Lung (tissue), 12 donors: Measurements from ENCODE around the gene CDK2. TPM values are rescaled to one million over a fixed set of nuclear protein-coding genes. Genes with fewer than 3 reads are reported as not detected.

Experiments used
- ATAC-seq: fragments of 200-7000 bp; cut with Tn5 transposase; one replicate; pipeline ENCODE4 v1.9.1; 2020; ENCODE audit warnings: moderate number of reproducible peaks; ENCODE audit not compliant: insufficient read depth, low FRiP score
- DNase-seq, 3 donors: peaks; one replicate each; pipeline ENCODE4 v3.0.0-alpha.2; 2013 to 2017
- H3K27ac ChIP-seq, 2 donors: one replicate each; pipeline ENCODE4 v1.5.1; 2013; ENCODE audit warnings: mild to moderate bottlenecking in 2 of 2, moderate library complexity in 2 of 2, control low read depth in 1 of 2, inconsistent platforms in 1 of 2, low read depth in 1 of 2, low read length in 1 of 2
- H3K27me3 ChIP-seq, 3 donors: one replicate each; pipeline ENCODE4 v1.5.1; 2013; ENCODE audit warnings: low read length in 2 of 3; ENCODE audit not compliant: control insufficient read depth in 3 of 3, insufficient read depth in 3 of 3
- H3K36me3 ChIP-seq, 4 donors: one replicate each; pipeline ENCODE4 v1.5.1; 2013; ENCODE audit warnings: low read length in 4 of 4, mild to moderate bottlenecking in 1 of 4, moderate library complexity in 1 of 4; ENCODE audit not compliant: control insufficient read depth in 4 of 4, insufficient read depth in 4 of 4
- H3K4me1 ChIP-seq, 5 donors: one replicate each; pipeline ENCODE4 v1.5.1; 2013; ENCODE audit warnings: low read length in 5 of 5, mild to moderate bottlenecking in 2 of 5, moderate library complexity in 1 of 5; ENCODE audit not compliant: control insufficient read depth in 5 of 5, insufficient read depth in 5 of 5
- H3K4me3 ChIP-seq: one replicate; pipeline ENCODE4 v1.5.1; 2013; ENCODE audit warnings: mild to moderate bottlenecking, control low read depth, moderate library complexity
- H3K9ac ChIP-seq, 2 donors: one replicate each; pipeline ENCODE4 v1.5.1; 2013; ENCODE audit warnings: low read length in 2 of 2, control low read depth in 1 of 2; ENCODE audit not compliant: insufficient read depth in 1 of 2
- H3K9me3 ChIP-seq, 4 donors: one replicate each; pipeline ENCODE4 v1.5.1; 2013; ENCODE audit warnings: low read length in 3 of 4, mild to moderate bottlenecking in 1 of 4, moderate library complexity in 1 of 4; ENCODE audit not compliant: control insufficient read depth in 4 of 4, insufficient read depth in 3 of 4
- WGBS, 2 donors: extraction: QIAGEN DNeasy Blood & Tissue Kit; methylation state at CpG; one replicate each; pipeline ENCODE4 v1.1.7; 2013; 5-methylcytosine and 5-hydroxymethylcytosine counted together
- polyA plus RNA-seq, 2 donors: library from polyadenylated mRNA; stranded (reverse); fragments of 200-250 nt; gene quantifications; one replicate each; pipeline ENCODE4 v1.2.1, GENCODE V29; 2013
- total RNA-seq, 2 donors: library from RNA; depleted of rRNA in 1 of 2; stranded (reverse); fragments of >200 nt in 1 of 2; gene quantifications; one replicate each; pipeline ENCODE4 v1.2.1, GENCODE V29; 2014 to 2021
- TF ChIP-seq, protein P1 (sequence below): IDR thresholded peaks from 2 replicates; pipeline ENCODE4 v1.5.1; 2012; ENCODE audit warnings: mild to moderate bottlenecking; ENCODE audit errors: control extremely low read depth, extremely low read depth
- donor health status: control.
- donor health status: control.
- donor health status: Bipolar disorder and iron deficiency.
- donor health status: healthy.
- donor health status: DM: yes; HTN: yes; CAD: no.

CDK2 gene
- total and polyA plus RNA-seq, 4 donors = 13.0 to 28.0 (median 26.5) TPM

DNA sequence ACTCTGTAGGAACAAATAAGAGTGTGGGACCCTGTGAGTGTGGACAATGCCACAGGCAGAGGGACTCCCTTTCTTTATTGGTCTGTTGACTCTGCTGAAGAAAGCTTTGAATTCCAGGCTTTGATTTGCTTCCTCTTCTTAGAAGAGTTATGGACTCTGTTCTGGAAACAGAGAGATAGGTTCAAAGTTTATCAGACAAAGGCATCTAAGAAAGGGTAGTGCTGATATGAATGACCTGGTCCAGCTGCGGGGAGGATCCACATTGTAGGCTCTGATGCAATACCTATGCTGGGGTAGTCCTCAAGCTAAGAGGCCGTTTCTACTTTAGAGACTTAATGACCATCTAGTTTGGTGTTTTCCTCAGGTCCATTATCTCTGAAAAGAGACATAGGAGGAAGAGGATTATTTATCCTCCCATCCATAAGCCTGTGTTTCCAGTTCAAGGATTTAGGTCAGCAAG, 43.5 kb downstream of the CDK2 start:
- no peak for DNase-seq
- Histone ChIP-seq H3K9ac (peak overlapping the region in 1 of 2 donors; percentile 20), H3K4me1 (peaks cover 0 to 8% (median 4%) of the 10 kb centered on the region in 5 donors), H3K9me3 (no peaks in the 10 kb centered on the region), H3K27ac (no peak overlapping the region), H3K27me3 (no peaks in the 10 kb centered on the region), H3K36me3 (peaks cover 0 to 2% (median 0%) of the 10 kb centered on the region in 4 donors), H3K4me3 (no peak overlapping the region)
- TF ChIP-seq, protein P1, sequence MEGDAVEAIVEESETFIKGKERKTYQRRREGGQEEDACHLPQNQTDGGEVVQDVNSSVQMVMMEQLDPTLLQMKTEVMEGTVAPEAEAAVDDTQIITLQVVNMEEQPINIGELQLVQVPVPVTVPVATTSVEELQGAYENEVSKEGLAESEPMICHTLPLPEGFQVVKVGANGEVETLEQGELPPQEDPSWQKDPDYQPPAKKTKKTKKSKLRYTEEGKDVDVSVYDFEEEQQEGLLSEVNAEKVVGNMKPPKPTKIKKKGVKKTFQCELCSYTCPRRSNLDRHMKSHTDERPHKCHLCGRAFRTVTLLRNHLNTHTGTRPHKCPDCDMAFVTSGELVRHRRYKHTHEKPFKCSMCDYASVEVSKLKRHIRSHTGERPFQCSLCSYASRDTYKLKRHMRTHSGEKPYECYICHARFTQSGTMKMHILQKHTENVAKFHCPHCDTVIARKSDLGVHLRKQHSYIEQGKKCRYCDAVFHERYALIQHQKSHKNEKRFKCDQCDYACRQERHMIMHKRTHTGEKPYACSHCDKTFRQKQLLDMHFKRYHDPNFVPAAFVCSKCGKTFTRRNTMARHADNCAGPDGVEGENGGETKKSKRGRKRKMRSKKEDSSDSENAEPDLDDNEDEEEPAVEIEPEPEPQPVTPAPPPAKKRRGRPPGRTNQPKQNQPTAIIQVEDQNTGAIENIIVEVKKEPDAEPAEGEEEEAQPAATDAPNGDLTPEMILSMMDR = no peak
- ATAC-seq = no peak
- WGBS, 2 donors = 61% methylated on average over 2 of the region's 2 CpGs

DNA sequence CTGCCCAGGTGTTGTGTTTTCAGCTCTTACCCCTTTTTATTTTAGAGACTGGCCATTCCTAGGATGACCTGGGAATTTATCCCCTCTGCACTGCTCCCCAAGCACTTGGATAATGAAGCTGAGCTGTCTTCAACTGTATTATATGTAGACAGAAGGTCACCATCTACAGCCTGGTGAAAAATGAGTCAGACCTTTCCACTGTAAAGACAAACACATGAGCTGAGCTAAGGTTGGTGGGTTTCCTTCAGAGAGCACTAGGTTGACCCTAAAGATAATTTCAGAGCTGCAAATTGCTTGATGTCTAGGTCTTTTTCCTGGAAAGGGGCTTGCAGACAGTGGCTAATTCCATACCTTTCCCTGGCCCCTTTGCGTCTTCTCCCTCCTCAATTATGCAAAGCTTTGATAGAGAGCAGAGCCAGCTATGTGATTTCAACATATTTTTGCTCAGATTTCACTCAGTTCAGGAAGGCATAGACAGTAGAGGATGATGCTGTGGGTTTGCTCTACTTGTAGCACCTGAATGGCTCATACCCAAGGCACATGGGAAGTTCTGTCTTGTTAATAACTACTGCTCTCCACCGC, 45.0 kb downstream of the CDK2 start:
- 91 to 97% methylated on average over 2 of the region's 2 CpGs for WGBS, 2 donors
- Histone ChIP-seq H3K36me3 (peaks cover 0 to 2% (median 0%) of the 10 kb centered on the region in 4 donors), H3K9ac (no peak overlapping the region), H3K9me3 (no peaks in the 10 kb centered on the region), H3K27me3 (no peaks in the 10 kb centered on the region), H3K27ac (no peak overlapping the region), H3K4me3 (no peak overlapping the region), H3K4me1 (peaks cover 0 to 8% (median 4%) of the 10 kb centered on the region in 5 donors)
- TF ChIP-seq, protein P1 = no peak
- DNase-seq (no peak), ATAC-seq (no peak)

DNA sequence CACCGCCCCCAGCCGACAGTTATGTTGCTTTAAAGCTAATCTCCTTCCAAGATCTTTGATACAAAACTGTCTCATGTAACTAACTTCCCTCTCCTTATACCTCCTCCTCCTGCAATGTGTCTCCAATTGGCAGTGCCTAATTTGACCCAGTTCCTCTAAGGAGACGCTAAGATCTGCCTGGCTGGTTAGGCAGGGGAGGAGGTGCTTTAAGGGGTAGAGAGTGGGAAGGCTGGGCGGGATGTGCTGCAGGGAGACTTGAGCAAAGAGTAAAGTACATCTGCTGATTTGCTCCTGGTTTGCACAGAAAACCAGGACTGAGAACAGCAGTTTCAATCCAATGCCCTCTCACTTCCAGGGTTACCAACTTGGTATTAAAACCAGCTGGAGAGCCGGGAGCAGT, 46.9 kb downstream of the CDK2 start:
- no peaks in the 10 kb centered on the region for H3K9me3 ChIP-seq
- no peaks in the 10 kb centered on the region for H3K27me3 ChIP-seq
- H3K27ac ChIP-seq = no peak overlapping the region
- H3K4me3 ChIP-seq = no peak overlapping the region
- DNase-seq (no peak), ATAC-seq (no peak)
- no peak overlapping the region for H3K9ac ChIP-seq
- 73 to 83% methylated on average over 5 of the region's 5 CpGs for WGBS, 2 donors
- TF ChIP-seq, protein P1 = no peak
- H3K4me1 ChIP-seq = peaks cover 0 to 2% (median 0%) of the 10 kb centered on the region in 5 donors
- H3K36me3 ChIP-seq = peaks cover 0 to 6% (median 0%) of the 10 kb centered on the region in 4 donors
